HFF-Myc (cell line): Measurements from ENCODE around the gene TBL1X.
"Not testable (repeated sequence)": the region's sequence is repeated elsewhere in the genome, so short reads cannot be mapped to it uniquely, and the experiment has no call there.

Experiments used
- DNase-seq: peaks from one replicate; pipeline ENCODE4 v3.0.0-alpha.2; 2011; ENCODE audit warnings: low read depth; ENCODE audit errors: extremely low read depth
- H3K4me3 ChIP-seq: replicated peaks from 2 replicates; pipeline ENCODE4 v1.5.1; 2011; ENCODE audit warnings: low read depth, mild to moderate bottlenecking, control low read depth, low read length
- TF ChIP-seq, protein P1 (sequence below): IDR thresholded peaks from 2 replicates; pipeline ENCODE4 v1.5.1; 2012; ENCODE audit warnings: mild to moderate bottlenecking, low read depth, low read length, control low read depth; ENCODE audit errors: missing control alignments

Gene TBL1X

DNA sequence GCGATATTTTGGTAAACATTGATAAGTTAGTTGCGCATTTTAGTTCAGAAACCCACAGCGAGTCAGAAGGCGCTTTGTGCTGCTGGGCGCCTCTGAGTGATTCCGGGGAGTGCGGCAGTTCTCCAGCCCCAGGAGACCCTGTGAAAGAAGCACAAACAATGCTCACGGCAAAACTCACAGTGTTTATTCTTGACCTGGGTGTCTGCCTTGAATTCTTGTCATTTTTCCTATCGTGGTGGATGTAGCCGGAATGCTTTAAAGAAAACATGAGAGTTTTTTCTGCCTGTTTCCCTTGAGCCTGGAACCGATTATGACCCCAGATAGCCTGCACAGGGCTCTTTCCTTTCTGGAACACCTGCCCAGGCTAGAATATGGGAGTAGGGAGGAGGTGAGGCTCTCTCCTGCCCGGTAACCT lies 6.7 kb downstream of the TBL1X start:
- no peak overlapping the region for H3K4me3 ChIP-seq
- no peak for DNase-seq
- TF ChIP-seq, protein P1, sequence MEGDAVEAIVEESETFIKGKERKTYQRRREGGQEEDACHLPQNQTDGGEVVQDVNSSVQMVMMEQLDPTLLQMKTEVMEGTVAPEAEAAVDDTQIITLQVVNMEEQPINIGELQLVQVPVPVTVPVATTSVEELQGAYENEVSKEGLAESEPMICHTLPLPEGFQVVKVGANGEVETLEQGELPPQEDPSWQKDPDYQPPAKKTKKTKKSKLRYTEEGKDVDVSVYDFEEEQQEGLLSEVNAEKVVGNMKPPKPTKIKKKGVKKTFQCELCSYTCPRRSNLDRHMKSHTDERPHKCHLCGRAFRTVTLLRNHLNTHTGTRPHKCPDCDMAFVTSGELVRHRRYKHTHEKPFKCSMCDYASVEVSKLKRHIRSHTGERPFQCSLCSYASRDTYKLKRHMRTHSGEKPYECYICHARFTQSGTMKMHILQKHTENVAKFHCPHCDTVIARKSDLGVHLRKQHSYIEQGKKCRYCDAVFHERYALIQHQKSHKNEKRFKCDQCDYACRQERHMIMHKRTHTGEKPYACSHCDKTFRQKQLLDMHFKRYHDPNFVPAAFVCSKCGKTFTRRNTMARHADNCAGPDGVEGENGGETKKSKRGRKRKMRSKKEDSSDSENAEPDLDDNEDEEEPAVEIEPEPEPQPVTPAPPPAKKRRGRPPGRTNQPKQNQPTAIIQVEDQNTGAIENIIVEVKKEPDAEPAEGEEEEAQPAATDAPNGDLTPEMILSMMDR: no peak

DNA sequence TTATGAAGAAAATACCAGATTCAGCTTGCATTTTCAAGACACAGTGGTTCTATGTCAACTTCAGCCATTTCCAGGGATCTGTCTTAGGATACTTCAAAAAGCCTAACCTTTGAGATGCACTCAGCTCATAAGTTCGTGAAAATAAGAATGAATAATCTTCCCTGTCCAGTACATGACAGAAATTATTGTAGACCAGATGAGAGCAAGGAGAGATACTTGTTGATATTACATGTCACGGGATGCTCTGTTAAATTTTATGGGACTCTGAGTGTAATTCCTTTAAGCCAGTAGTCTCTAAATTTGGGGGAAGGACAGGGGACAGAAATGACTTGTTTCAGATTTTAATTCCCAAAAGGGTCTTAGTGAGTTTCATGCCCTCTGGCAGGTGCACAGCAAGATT lies 8.8 kb downstream of the TBL1X start:
- H3K4me3 ChIP-seq: no peak overlapping the region
- TF ChIP-seq, protein P1: no peak
- DNase-seq: no peak

DNA sequence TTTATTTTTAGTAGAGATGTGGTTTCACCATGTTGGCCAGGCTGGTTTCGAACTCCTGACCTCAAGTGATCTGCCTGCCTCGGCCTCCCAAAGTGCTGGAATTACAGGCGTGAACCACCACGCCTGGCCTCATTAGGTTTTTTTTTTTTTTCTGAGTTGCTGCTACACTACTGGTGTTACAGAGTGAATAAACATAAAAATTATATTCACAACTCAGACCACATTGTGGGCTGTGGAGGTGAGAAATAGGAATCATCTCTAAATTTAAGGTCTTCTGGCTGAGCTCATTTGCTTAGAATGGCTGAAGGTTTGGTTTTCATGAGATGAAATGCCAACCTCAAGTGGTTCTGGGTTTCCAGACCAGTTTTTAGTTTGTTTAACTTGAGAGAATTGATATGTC lies 10.6 kb downstream of the TBL1X start:
- not testable (repeated sequence) for DNase-seq, H3K4me3 ChIP-seq

DNA sequence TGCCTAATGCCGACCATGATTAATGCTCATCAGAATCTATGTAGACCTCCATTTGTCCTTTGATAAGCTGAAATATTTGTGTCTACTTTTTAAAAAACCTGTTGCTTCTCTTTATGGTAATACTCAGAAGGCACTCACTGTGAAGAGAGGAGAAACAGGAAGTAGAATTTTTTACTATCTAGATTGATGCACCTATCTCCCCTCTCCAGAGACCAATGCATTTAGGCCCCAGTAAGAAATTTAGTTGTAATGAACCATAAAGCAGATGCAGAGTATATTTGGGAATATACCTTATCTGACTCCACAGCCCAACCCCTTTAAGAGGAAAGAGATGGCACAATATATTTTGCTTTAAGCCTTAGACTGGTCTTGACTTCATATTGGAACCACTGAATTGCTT lies 11.1 kb downstream of the TBL1X start:
- TF ChIP-seq, protein P1: no peak
- DNase-seq: no peak
- no peak overlapping the region for H3K4me3 ChIP-seq

DNA sequence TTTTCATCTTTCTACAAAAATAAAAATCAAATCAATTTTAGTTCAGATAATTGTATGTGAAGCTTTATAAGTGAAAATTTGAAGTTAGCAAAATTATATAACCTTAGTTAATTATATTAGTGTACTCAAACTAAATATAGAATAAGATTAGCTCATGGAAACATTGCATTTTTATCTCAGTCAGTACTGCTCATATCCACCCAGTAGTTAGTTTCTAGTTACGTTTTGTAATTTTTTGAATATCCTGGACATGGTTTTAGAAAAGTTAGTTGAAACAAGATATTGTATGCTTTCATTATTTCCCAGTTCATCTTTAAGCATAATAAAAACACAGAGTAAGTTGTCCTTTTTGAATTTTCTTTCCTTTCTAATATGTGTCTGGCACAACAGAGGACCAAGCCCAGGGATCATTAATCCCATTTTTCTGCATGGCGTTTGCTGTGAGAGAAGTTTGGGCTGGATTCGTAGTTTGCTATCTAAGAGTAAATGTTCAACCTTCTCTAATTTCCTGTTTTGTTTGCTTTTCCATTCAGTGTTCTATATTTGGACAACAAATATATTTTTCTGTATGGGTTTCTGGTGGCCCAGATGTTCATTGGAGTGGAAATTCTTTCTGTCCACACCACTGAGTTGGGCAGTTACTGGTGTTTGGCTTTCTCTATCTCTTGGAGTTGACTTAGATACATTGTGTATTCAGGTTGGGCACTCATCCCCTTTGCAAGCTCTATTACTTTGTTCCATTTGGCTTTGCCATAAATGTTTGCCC lies 12.1 kb downstream of the TBL1X start:
- no peak overlapping the region for H3K4me3 ChIP-seq
- TF ChIP-seq, protein P1: no peak
- no peak for DNase-seq

DNA sequence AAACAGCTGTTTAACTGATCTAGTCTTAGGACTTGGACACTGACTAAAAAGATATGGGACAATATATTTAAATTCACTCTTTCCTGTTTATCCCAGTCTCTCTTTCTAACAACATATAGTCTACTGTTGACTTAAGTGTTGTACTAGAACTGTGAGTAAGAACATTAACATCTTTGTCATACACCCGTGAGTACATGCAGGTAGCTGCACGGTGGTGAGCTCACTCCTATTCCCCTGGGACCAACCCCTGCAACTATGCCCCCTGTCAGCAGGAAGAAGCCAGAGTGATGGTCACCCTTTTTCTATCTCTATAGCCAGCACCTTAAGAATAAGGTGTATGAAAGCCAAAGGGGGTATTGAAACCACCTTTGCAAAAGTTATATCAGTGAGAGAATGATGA lies 17.6 kb downstream of the TBL1X start:
- TF ChIP-seq, protein P1: no peak
- DNase-seq: no peak
- H3K4me3 ChIP-seq: no peak overlapping the region

DNA sequence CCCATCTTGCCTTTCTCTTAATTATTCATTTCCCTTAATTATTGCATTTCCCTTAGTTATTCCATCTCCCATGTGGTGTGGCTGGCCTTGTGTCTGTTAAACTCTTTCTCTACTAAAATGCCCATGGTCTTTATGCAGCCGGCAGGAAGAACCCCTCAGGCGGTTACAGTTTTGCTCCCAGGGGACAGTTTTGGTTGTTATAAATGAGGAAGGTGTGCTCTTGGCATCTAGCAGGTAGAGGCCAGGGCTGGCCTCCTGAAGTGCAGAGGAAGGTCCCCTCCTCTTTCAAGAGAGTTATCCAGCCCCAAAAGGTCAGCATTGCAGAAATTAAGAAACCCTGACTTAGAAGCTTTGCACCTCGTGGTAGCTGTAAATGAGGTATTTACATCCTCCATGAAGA lies 18.0 kb downstream of the TBL1X start:
- TF ChIP-seq, protein P1: no peak
- DNase-seq: no peak
- no peak overlapping the region for H3K4me3 ChIP-seq
